Effector memory CD4-positive, alpha-beta T cell (primary cell): ENCODE results near the gene GSTP1.
"Not testable (repeated sequence)": the region's sequence is repeated elsewhere in the genome, so short reads cannot be mapped to it uniquely, and the experiment has no call there.

Experiments
- DNase-seq, 3 donors: peaks; one replicate each; pipeline ENCODE4 v3.0.0-alpha.2; 2020
- H3K27ac ChIP-seq: 2 replicates; pipeline ENCODE4 v1.7.0; 2013; ENCODE audit warnings: mild to moderate bottlenecking, low read length, moderate library complexity; ENCODE audit not compliant: insufficient read depth, poor library complexity, severe bottlenecking
- H3K27me3 ChIP-seq: replicated peaks from 2 replicates; pipeline ENCODE4 v1.7.0; 2013; ENCODE audit warnings: mild to moderate bottlenecking, low read length; ENCODE audit not compliant: insufficient read depth, control insufficient read depth, poor library complexity, severe bottlenecking
- H3K36me3 ChIP-seq: 2 replicates; pipeline ENCODE4 v1.7.0; 2013; ENCODE audit warnings: mild to moderate bottlenecking, low read length, moderate library complexity; ENCODE audit not compliant: control insufficient read depth, insufficient read depth
- H3K4me1 ChIP-seq: 2 replicates; pipeline ENCODE4 v1.7.0; 2013; ENCODE audit warnings: low read length, mild to moderate bottlenecking; ENCODE audit not compliant: control insufficient read depth, insufficient read depth, poor library complexity, severe bottlenecking
- H3K4me3 ChIP-seq: 2 replicates; pipeline ENCODE4 v1.7.0; 2013; ENCODE audit warnings: low read length, low read depth, mild to moderate bottlenecking; ENCODE audit not compliant: insufficient read depth, poor library complexity, severe bottlenecking
- H3K9me3 ChIP-seq: 2 replicates; pipeline ENCODE4 v1.7.0; 2013; ENCODE audit warnings: mild to moderate bottlenecking, low read length, moderate library complexity; ENCODE audit not compliant: control insufficient read depth

Gene GSTP1

DNA sequence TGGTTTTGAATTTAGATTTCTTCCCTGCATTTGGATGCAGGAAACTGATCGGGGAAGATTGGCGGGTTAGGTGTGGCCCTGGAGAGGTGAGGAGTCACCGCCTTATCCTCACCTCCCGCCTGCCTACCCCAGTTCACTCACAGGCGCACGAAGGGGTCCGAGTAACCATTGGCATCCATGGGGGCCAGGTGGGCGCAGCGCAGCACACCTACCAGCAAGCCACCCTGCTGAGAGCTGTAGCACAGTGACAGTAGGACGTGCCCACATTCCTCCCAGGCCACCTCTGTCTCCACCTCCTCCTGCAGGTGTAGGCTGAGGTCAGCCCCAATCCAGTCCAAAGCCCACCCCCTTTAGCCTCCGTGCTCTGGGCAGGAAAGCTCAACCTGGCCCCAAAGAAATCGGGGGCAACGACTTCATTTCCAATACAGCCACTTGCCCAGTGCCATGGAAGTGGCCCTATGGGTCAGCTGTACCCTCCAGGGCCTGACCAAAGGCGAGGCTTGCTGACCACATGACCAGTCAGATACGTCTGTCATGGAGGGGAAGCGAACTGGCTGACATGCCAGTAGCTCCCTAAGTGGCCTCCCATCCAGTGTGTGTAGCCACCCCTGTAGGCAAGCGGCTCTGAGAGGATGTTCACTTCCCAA is 29.8 kb downstream of the GSTP1 start:
- Histone ChIP-seq H3K4me1 (peaks cover 21% of the 10 kb centered on the region), H3K9me3 (no peaks in the 10 kb centered on the region), H3K36me3 (peaks cover 39% of the 10 kb centered on the region), H3K4me3 (peak overlapping the region; percentile 36), H3K27me3 (no peaks in the 10 kb centered on the region), H3K27ac (peak overlapping the region; percentile 90)
- DNase-seq, result no peak

GRCh38 chr11:67613960-67614715 is 30.5 kb downstream of the GSTP1 start:
- Histone ChIP-seq H3K4me1 (peaks cover 21% of the 10 kb centered on the region), H3K36me3 (peaks cover 32% of the 10 kb centered on the region), H3K27me3 (no peaks in the 10 kb centered on the region), H3K9me3 (no peaks in the 10 kb centered on the region), H3K4me3 (peak overlapping the region; percentile 36), H3K27ac (peak overlapping the region; percentile 90)
- peak; percentile 74 to 78 (median 75) for DNase-seq

GRCh38 chr11:67614730-67615714 is 31.4 kb downstream of the GSTP1 start:
- H3K9me3 ChIP-seq, result no peaks in the 10 kb centered on the region
- H3K27ac ChIP-seq, result peak overlapping the region; percentile 90
- H3K27me3 ChIP-seq, result no peaks in the 10 kb centered on the region
- peak overlapping the region; percentile 36 for H3K4me3 ChIP-seq
- peaks cover 25% of the 10 kb centered on the region for H3K36me3 ChIP-seq
- no peak for DNase-seq
- H3K4me1 ChIP-seq, result peaks cover 21% of the 10 kb centered on the region

DNA sequence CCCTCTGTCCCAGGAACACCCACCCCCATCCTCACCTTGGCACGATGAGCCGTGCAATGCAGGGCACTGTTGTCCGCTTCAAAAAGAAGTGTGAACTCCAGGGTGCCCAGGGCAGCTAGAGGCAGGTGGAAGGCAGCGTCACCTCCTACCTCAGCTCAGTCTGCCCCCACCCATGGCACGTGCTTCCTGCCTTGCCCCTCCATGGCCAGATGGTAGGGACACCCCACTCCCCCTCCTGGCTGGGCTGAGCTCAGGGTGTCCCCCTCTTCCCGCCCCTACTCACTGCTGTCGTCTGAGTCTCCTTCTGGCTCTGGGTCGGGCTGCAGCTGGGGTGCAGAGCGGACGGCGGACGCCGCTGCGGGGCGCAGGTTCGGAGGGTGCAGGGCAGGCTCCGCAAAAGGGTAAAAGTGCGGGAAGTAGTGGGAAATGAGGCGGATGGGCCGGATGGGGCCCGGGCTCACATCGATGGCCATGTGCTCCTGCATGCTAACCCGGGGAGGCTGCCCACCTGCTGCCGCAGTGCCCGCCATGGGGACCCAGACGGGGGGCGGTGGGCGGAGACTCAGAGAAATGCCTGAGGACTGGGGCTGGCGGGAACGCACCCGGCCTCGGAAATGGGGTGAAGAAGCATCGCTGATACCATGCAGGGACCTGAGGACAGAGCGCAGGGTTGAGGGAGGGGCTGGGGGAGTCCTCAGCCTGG is 32.3 kb downstream of the GSTP1 start:
- Histone ChIP-seq H3K36me3 (peaks cover 16% of the 10 kb centered on the region), H3K27ac (peak overlapping the region; percentile 90), H3K4me3 (no peak overlapping the region), H3K4me1 (peaks cover 21% of the 10 kb centered on the region), H3K27me3 (no peaks in the 10 kb centered on the region), H3K9me3 (no peaks in the 10 kb centered on the region)
- no peak for DNase-seq

- no peak for DNase-seq
- no peaks in the 10 kb centered on the region for H3K9me3 ChIP-seq
- H3K27me3 ChIP-seq, result no peaks in the 10 kb centered on the region
- H3K4me1 ChIP-seq, result peaks cover 21% of the 10 kb centered on the region
- H3K36me3 ChIP-seq, result peaks cover 9% of the 10 kb centered on the region
- H3K4me3 ChIP-seq, result no peak overlapping the region
- no peak overlapping the region for H3K27ac ChIP-seq
Measured at GRCh38 chr11:67616431-67617242, 33.0 kb downstream of the GSTP1 start.

DNA sequence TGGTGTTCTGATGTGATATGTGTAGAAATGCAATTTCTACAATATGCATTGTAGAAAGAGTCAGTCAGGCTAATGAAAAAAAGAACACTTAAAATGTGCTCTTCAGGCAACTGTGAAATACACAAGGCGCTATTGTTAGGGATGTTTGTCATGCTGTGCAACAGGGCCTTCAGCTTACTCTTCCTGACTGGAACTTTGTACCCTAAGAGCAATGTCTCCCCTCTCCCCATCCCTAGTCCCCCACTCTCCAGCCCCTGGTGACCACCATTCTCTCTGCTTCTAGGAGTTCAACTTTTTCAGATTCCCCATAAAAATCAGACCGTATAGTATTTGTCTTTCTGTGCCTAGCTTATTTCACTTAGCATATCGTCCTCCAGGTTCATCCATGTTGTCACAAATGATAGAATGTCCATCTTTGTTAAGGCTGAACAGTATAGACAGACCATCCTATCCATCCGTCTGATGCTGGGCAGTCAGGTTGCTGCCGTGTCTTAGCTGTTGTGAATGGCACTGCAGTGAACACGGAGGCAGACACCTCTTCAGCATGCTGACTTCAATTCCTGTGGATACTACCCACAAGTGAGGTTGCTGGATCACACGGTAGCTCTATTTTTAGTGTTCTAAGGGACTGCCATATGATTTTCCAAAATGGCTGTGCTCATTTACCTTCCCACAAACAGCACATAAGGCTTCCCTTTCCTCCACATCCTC is 33.8 kb downstream of the GSTP1 start:
- H3K27ac ChIP-seq, result no peak overlapping the region
- H3K9me3 ChIP-seq, result no peaks in the 10 kb centered on the region
- no peaks in the 10 kb centered on the region for H3K27me3 ChIP-seq
- DNase-seq, result no peak
- peaks cover 21% of the 10 kb centered on the region for H3K4me1 ChIP-seq
- peaks cover 2% of the 10 kb centered on the region for H3K36me3 ChIP-seq
- no peak overlapping the region for H3K4me3 ChIP-seq

DNA sequence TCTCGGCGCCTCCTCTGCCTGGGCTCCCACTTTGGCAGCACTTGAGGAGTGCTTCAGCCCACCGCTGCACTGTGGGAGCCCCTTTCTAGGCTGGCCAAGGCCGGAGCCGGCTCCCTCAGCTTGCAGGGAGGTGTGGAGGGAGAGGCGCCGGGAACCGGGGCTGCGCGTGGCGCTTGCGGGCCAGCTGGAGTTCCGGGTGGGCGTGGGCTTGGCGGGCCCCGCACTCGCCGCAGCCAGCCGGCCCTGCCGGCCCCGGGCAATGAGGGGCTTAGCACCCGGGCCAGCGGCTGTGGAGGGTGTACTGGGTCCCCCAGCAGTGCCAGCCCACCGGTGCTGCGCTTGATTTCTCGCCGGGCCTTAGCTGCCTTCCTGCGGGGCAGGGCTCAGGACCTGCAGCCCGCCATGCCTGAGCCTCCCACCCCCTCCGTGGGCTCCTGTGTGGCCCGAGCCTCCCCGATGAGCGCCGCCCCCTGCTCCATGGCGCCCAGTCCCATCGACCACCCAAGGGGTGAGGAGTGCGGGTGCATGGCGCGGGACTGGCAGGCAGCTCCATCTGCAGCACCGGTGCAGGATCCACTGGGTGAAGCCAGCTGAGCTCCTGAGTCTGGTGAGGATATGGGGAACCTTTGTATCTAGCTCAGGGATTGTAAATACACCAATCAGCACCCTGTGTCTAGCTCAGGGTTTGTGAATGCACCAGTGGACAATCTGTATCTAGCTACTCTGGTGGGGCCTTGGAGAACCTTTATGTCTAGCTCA is 35.5 kb downstream of the GSTP1 start:
- DNase-seq, H3K4me3 ChIP-seq, H3K9me3 ChIP-seq, H3K36me3 ChIP-seq, H3K27ac ChIP-seq, H3K27me3 ChIP-seq: not testable (repeated sequence)
- H3K4me1 ChIP-seq, result peaks cover 12% of the 10 kb centered on the region
